HCT116 (cell line): ENCODE results near the gene MED13L. TPM values are rescaled to one million over a fixed set of nuclear protein-coding genes. Genes with fewer than 3 reads are reported as not detected.

ENCODE experiments used
- ATAC-seq: fragments of 200-7000 bp; cut with Tn5 transposase; 2 replicates; pipeline ENCODE4 v1.9.1; 2020; ENCODE audit warnings: mild to moderate bottlenecking, moderate library complexity
- BruUV-seq: library from RNA; stranded (reverse); fragments of 400-500 nt; replicated peaks from 2 replicates; lab custom pipeline; 2021; lab: Mats Ljungman, UMichigan
- CTCF ChIA-PET: fragments of 300-600 bp; sonication (Branson Sonifier 250); formaldehyde crosslinking; loops from one replicate; lab custom pipeline; 2021; ENCODE audit warnings: antibody characterized with exemption; lab: Charles Lee
- POLR2A ChIA-PET: fragments of 300-600, 350-600 bp; sonication (Branson Sonifier 250); formaldehyde crosslinking; loops from one replicate; lab custom pipeline; 2021; ENCODE audit warnings: antibody characterized with exemption; lab: Charles Lee
- RAD21 ChIA-PET, 2 experiments: fragments of 300-600 bp; sonication (Branson Sonifier 250); formaldehyde crosslinking; loops; one replicate each; lab custom pipeline; 2023; ENCODE audit warnings: low total read pairs in 2 of 2; ENCODE audit not compliant: uncharacterized antibody in 2 of 2, unreplicated experiment in 2 of 2, low non-redundant PET in 1 of 2; lab: Charles Lee
- DNase-seq: peaks from one replicate; pipeline ENCODE4 v3.0.0-alpha.2; 2010; ENCODE audit warnings: low read depth, low spot score
- H2AFZ ChIP-seq: fragments of 200-600 bp; shearing (Covaris generic), sonication (generic); 2 replicates; pipeline ENCODE4 v1.6.1; 2017; ENCODE audit warnings: low read depth, mixed run types, mixed read lengths, antibody characterized with exemption, low read length; ENCODE audit not compliant: poor library complexity, severe bottlenecking
- H3K27ac ChIP-seq: 2 replicates; pipeline ENCODE4 v1.5.1; 2012; ENCODE audit warnings: low read depth, low read length
- H3K27me3 ChIP-seq: fragments of 200-600 bp; sonication (generic); 2 replicates; pipeline ENCODE4 v1.6.1; 2016; ENCODE audit warnings: mixed run types, low read length, mixed read lengths; ENCODE audit not compliant: insufficient read depth
- H3K36me3 ChIP-seq, 2 experiments: fragments of 200-500 bp in 1 of 2; fragments of 200-600 bp in 1 of 2; sonication (Bioruptor generic) in 1 of 2; sonication (generic) in 1 of 2; 2 replicates each; pipeline versions ENCODE4 v1.5.1 to v1.6.1; 2014 to 2016; ENCODE audit warnings: low read length in 2 of 2, inconsistent platforms in 1 of 2, mixed read lengths in 1 of 2, mixed run types in 1 of 2; ENCODE audit not compliant: insufficient read depth in 2 of 2, control insufficient read depth in 1 of 2
- H3K4me1 ChIP-seq, 2 experiments: fragments of 200-600 bp in 1 of 2; sonication (generic) in 1 of 2; 2 replicates each; pipeline versions ENCODE4 v1.5.1 to v1.6.1; 2012 to 2017; ENCODE audit warnings: low read length in 2 of 2, inconsistent platforms in 1 of 2, mild to moderate bottlenecking in 1 of 2, mixed read lengths in 1 of 2, mixed run types in 1 of 2, moderate library complexity in 1 of 2; ENCODE audit not compliant: insufficient read depth in 2 of 2, control insufficient read depth in 1 of 2
- H3K4me2 ChIP-seq: fragments of 200-600 bp; sonication (generic); 2 replicates; pipeline ENCODE4 v1.6.1; 2017; ENCODE audit warnings: mixed run types, low read length, mixed read lengths
- H3K4me3 ChIP-seq, 2 experiments: fragments of 200-600 bp in 1 of 2; sonication (generic) in 1 of 2; replicated peaks in 1 of 2; 2 replicates each; pipeline ENCODE4 v1.5.1; 2011 to 2016; ENCODE audit warnings: low read length in 2 of 2, control low read depth in 1 of 2, low read depth in 1 of 2, mild to moderate bottlenecking in 1 of 2, mixed read lengths in 1 of 2, mixed run types in 1 of 2
- H3K79me2 ChIP-seq: fragments of 200-600 bp; sonication (generic); 2 replicates; pipeline ENCODE4 v1.6.1; 2017; ENCODE audit warnings: mild to moderate bottlenecking, mixed run types, low read length, moderate library complexity, mixed read lengths; ENCODE audit not compliant: insufficient read depth
- H3K9ac ChIP-seq: fragments of 200-600 bp; sonication (generic); 2 replicates; pipeline ENCODE4 v1.6.1; 2016; ENCODE audit warnings: low read length, mixed read lengths
- H3K9me2 ChIP-seq: fragments of 200-600 bp; sonication (generic), shearing (Covaris generic); 2 replicates; pipeline ENCODE4 v1.6.1; 2017; ENCODE audit warnings: mixed run types, mild to moderate bottlenecking, moderate library complexity; ENCODE audit not compliant: insufficient read depth
- H3K9me3 ChIP-seq, 2 experiments: fragments of 200-500 bp in 1 of 2; fragments of 200-600 bp in 1 of 2; sonication (Bioruptor generic) in 1 of 2; sonication (generic) in 1 of 2; 2 replicates each; pipeline ENCODE4 v1.6.1; 2014 to 2017; ENCODE audit warnings: low read length in 2 of 2, mixed read lengths in 2 of 2, inconsistent platforms in 1 of 2, low read depth in 1 of 2, mild to moderate bottlenecking in 1 of 2, mixed run types in 1 of 2, moderate library complexity in 1 of 2; ENCODE audit not compliant: control insufficient read depth in 1 of 2, insufficient read depth in 1 of 2
- H4K20me1 ChIP-seq: fragments of 200-600 bp; sonication (generic), shearing (Covaris generic); 2 replicates; pipeline ENCODE4 v1.6.1; 2017; ENCODE audit warnings: mixed run types, mild to moderate bottlenecking, moderate library complexity; ENCODE audit not compliant: insufficient read depth
- EZH2 ChIP-seq: fragments of 200-600 bp; sonication (generic); IDR thresholded peaks from 2 replicates; pipeline ENCODE4 v1.6.1; 2017; ENCODE audit warnings: antibody characterized with exemption, mixed run types
- RAD21 ChIP-seq: IDR thresholded peaks from 2 replicates; pipeline ENCODE4 v1.6.1; 2012; ENCODE audit warnings: low read depth, mild to moderate bottlenecking
- SRF ChIP-seq: IDR thresholded peaks from 2 replicates; pipeline ENCODE4 v1.6.1; 2012; ENCODE audit warnings: low read depth
- TCF7L2 ChIP-seq: IDR thresholded peaks from 2 replicates; pipeline ENCODE4 v1.7.0; 2011; ENCODE audit warnings: borderline replicate concordance, inconsistent platforms; ENCODE audit not compliant: insufficient read depth, insufficient read length; ENCODE audit errors: extremely low read depth
- YY1 ChIP-seq: IDR thresholded peaks from 2 replicates; pipeline ENCODE4 v1.6.1; 2011; ENCODE audit warnings: low read length, low read depth, moderate library complexity, mild to moderate bottlenecking; ENCODE audit not compliant: insufficient replicate concordance; ENCODE audit errors: extremely low read depth
- intact Hi-C: fragments of 100-400 bp; cut with micrococcal nuclease; formaldehyde crosslinking; loops from 2 replicates; pipeline ENCODE4 v1.10.0; 2022
- total RNA-seq: library from RNA; stranded (reverse); gene quantifications from one replicate; pipeline ENCODE4 v1.2.1, GENCODE V29; 2021; ENCODE audit not compliant: unreplicated experiment
- TF ChIP-seq, protein P1 (sequence below): IDR thresholded peaks from 2 replicates; pipeline ENCODE4 v1.6.1; 2011; ENCODE audit warnings: mild to moderate bottlenecking, low read length, moderate library complexity; ENCODE audit not compliant: insufficient replicate concordance; ENCODE audit errors: extremely low read depth
- TF ChIP-seq, protein P2 (sequence below): IDR thresholded peaks from 2 replicates; pipeline ENCODE4 v1.6.1; 2012
- TF ChIP-seq, protein P3 (sequence below), 3 experiments: fragments of 200-600 bp in 1 of 3; sonication (generic) in 1 of 3; IDR thresholded peaks in 2 of 3; conservative IDR thresholded peaks in 1 of 3; 2 replicates each; pipeline ENCODE4 v1.5.1; 2012 to 2017; ENCODE audit warnings: low read depth in 2 of 3, low read length in 2 of 3, antibody characterized with exemption in 1 of 3, borderline replicate concordance in 1 of 3, control low read depth in 1 of 3, mild to moderate bottlenecking in 1 of 3, mixed read lengths in 1 of 3, mixed run types in 1 of 3, moderate library complexity in 1 of 3; ENCODE audit not compliant: insufficient read depth in 1 of 3

The MED13L gene
- total RNA-seq, 1 experiment from 2014 or later = 176 TPM

GRCh38 chr12:116090516-116090915 lies 187.0 kb downstream of the MED13L start:
- H3K9me3 ChIP-seq = no peaks in the 10 kb centered on the region
- H3K79me2 ChIP-seq = peaks cover 100% of the 10 kb centered on the region
- no peaks in the 10 kb centered on the region for H3K36me3 ChIP-seq
- CTCF ChIA-PET = no interaction called here
- intact Hi-C loops = no loop called here
- no peaks in the 10 kb centered on the region for H3K9me2 ChIP-seq
- H3K4me1 ChIP-seq = no peaks in the 10 kb centered on the region; a peak in 1 of 4 replicates
- H3K27ac ChIP-seq = no peak overlapping the region
- H3K9ac ChIP-seq = no peak overlapping the region
- ATAC-seq = no peak
- POLR2A ChIA-PET = no interaction called here
- no peak for DNase-seq
- no peak overlapping the region for H3K4me2 ChIP-seq
- H2AFZ ChIP-seq = no peak overlapping the region
- H3K4me3 ChIP-seq = no peak overlapping the region
- RAD21 ChIA-PET = no interaction called here
- TF ChIP-seq, protein P1, sequence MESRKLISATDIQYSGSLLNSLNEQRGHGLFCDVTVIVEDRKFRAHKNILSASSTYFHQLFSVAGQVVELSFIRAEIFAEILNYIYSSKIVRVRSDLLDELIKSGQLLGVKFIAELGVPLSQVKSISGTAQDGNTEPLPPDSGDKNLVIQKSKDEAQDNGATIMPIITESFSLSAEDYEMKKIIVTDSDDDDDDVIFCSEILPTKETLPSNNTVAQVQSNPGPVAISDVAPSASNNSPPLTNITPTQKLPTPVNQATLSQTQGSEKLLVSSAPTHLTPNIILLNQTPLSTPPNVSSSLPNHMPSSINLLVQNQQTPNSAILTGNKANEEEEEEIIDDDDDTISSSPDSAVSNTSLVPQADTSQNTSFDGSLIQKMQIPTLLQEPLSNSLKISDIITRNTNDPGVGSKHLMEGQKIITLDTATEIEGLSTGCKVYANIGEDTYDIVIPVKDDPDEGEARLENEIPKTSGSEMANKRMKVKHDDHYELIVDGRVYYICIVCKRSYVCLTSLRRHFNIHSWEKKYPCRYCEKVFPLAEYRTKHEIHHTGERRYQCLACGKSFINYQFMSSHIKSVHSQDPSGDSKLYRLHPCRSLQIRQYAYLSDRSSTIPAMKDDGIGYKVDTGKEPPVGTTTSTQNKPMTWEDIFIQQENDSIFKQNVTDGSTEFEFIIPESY = no peak
- TF ChIP-seq RAD21 (no peak), YY1 (no peak), EZH2 (no peak), TCF7L2 (no peak), SRF (no peak)
- TF ChIP-seq, protein P2, sequence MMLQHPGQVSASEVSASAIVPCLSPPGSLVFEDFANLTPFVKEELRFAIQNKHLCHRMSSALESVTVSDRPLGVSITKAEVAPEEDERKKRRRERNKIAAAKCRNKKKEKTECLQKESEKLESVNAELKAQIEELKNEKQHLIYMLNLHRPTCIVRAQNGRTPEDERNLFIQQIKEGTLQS = no peak
- TF ChIP-seq, protein P3, sequence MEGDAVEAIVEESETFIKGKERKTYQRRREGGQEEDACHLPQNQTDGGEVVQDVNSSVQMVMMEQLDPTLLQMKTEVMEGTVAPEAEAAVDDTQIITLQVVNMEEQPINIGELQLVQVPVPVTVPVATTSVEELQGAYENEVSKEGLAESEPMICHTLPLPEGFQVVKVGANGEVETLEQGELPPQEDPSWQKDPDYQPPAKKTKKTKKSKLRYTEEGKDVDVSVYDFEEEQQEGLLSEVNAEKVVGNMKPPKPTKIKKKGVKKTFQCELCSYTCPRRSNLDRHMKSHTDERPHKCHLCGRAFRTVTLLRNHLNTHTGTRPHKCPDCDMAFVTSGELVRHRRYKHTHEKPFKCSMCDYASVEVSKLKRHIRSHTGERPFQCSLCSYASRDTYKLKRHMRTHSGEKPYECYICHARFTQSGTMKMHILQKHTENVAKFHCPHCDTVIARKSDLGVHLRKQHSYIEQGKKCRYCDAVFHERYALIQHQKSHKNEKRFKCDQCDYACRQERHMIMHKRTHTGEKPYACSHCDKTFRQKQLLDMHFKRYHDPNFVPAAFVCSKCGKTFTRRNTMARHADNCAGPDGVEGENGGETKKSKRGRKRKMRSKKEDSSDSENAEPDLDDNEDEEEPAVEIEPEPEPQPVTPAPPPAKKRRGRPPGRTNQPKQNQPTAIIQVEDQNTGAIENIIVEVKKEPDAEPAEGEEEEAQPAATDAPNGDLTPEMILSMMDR (IDR thresholded peaks at IDR 0.05 in 2 of 3, conservative IDR thresholded peaks at IDR 0.05 in 1 of 3; ENCODE audit: borderline replicate concordance in 1 of 3, insufficient read depth in 1 of 3, low read depth in 2 of 3, low read length in 2 of 3) = no peak
- H3K27me3 ChIP-seq = no peaks in the 10 kb centered on the region
- H4K20me1 ChIP-seq = peaks cover 54% of the 10 kb centered on the region; the same call in 1 of the 2 replicates
- no TSS peak for BruUV-seq
